CD14-positive monocyte (primary cell): Measurements from ENCODE around the gene LIFR. TPM values are rescaled to one million over a fixed set of nuclear protein-coding genes. Genes with fewer than 3 reads are reported as not detected.
A peak's percentile ranks its signal among the peaks of the same experiment; 100 is the strongest.

Experiments used
- DNase-seq, 3 donors: peaks; one replicate each; pipeline ENCODE4 v3.0.0-alpha.2; 2011 to 2022
- H2AFZ ChIP-seq: 2 replicates; pipeline ENCODE4 v1.6.0; 2012; ENCODE audit warnings: mild to moderate bottlenecking, low read depth, low read length, inconsistent platforms; ENCODE audit not compliant: insufficient read depth, poor library complexity, severe bottlenecking
- H3K27ac ChIP-seq, 2 donors: 1 replicate in 1 of 2; 2 replicates in 1 of 2; pipeline ENCODE4 v1.5.1; 2012 to 2013; ENCODE audit warnings: low read length in 2 of 2, control low read depth in 1 of 2, inconsistent platforms in 1 of 2, low read depth in 1 of 2, mild to moderate bottlenecking in 1 of 2
- H3K27me3 ChIP-seq, 2 donors: one replicate each; pipeline versions ENCODE4 v1.6.0 to v1.6.1; 2011 to 2013; ENCODE audit warnings: low read length in 2 of 2; ENCODE audit not compliant: control insufficient read depth in 2 of 2, insufficient read depth in 2 of 2
- H3K36me3 ChIP-seq, 2 donors: replicated peaks in 1 of 2; 1 replicate in 1 of 2; 2 replicates in 1 of 2; pipeline versions ENCODE4 v1.5.1 to v1.6.1; 2012 to 2013; ENCODE audit warnings: low read length in 2 of 2, control low read depth in 1 of 2, inconsistent platforms in 1 of 2, mild to moderate bottlenecking in 1 of 2; ENCODE audit not compliant: insufficient read depth in 2 of 2, control insufficient read depth in 1 of 2
- H3K4me1 ChIP-seq, 2 donors: 1 replicate in 1 of 2; 2 replicates in 1 of 2; pipeline versions ENCODE4 v1.5.1 to v1.6.1; 2012 to 2013; ENCODE audit warnings: low read length in 2 of 2, control low read depth in 1 of 2, inconsistent platforms in 1 of 2, mild to moderate bottlenecking in 1 of 2, moderate library complexity in 1 of 2; ENCODE audit not compliant: insufficient read depth in 2 of 2, control insufficient read depth in 1 of 2
- H3K4me2 ChIP-seq: replicated peaks from 2 replicates; pipeline ENCODE3; 2012; ENCODE audit warnings: low read length, moderate library complexity, mild to moderate bottlenecking; ENCODE audit not compliant: poor library complexity, severe bottlenecking; ENCODE audit errors: extremely low read depth
- H3K4me3 ChIP-seq, 3 experiments: fragments of 200-600 bp in 1 of 3; sonication (generic) in 1 of 3; replicated peaks in 1 of 3; 1 replicate in 2 of 3; 2 replicates in 1 of 3; pipeline ENCODE4 v1.5.1; 2011 to 2013; ENCODE audit warnings: low read length in 3 of 3, mild to moderate bottlenecking in 3 of 3, control low read depth in 2 of 3, low read depth in 2 of 3, inconsistent platforms in 1 of 3, moderate library complexity in 1 of 3
- H3K79me2 ChIP-seq: 2 replicates; pipeline ENCODE4 v1.6.0; 2012; ENCODE audit warnings: mild to moderate bottlenecking, control low read depth, inconsistent platforms, low read length, moderate library complexity; ENCODE audit not compliant: insufficient read depth
- H3K9ac ChIP-seq: 2 replicates; pipeline ENCODE4 v1.6.0; 2017; ENCODE audit warnings: low read length, mild to moderate bottlenecking; ENCODE audit not compliant: insufficient read depth, poor library complexity, severe bottlenecking
- H3K9me3 ChIP-seq, 2 donors: replicated peaks in 1 of 2; 1 replicate in 1 of 2; 2 replicates in 1 of 2; pipeline versions ENCODE4 v1.5.1 to v1.6.1; 2012 to 2013; ENCODE audit warnings: low read length in 2 of 2, control low read depth in 1 of 2; ENCODE audit not compliant: control insufficient read depth in 1 of 2, insufficient read depth in 1 of 2
- H4K20me1 ChIP-seq: 2 replicates; pipeline ENCODE4 v1.6.0; 2012; ENCODE audit warnings: mild to moderate bottlenecking, low read length, control low read depth, moderate library complexity; ENCODE audit not compliant: insufficient read depth
- H3K27ac Mint-ChIP-seq, 7 donors: one replicate each; pipeline ENCODE4 v1.8.0; 2020; ENCODE audit warnings: mild to moderate bottlenecking in 7 of 7, mixed read lengths in 7 of 7, moderate library complexity in 6 of 7, inconsistent platforms in 2 of 7
- H3K27me3 Mint-ChIP-seq, 3 donors: one replicate each; pipeline ENCODE4 v1.8.0; 2021 to 2022; ENCODE audit warnings: low read depth in 3 of 3, mild to moderate bottlenecking in 3 of 3, mixed read lengths in 3 of 3, moderate library complexity in 3 of 3, inconsistent platforms in 1 of 3
- H3K36me3 Mint-ChIP-seq, 2 donors: one replicate each; pipeline ENCODE4 v1.8.0; 2020; ENCODE audit warnings: mixed read lengths in 2 of 2, inconsistent platforms in 1 of 2, mild to moderate bottlenecking in 1 of 2
- H3K4me1 Mint-ChIP-seq: one replicate; pipeline ENCODE4 v1.8.0; 2020; ENCODE audit warnings: mild to moderate bottlenecking, mixed read lengths
- H3K4me3 Mint-ChIP-seq, 2 donors: one replicate each; pipeline ENCODE4 v1.8.0; 2020; ENCODE audit warnings: mild to moderate bottlenecking in 2 of 2, mixed read lengths in 2 of 2, moderate library complexity in 1 of 2
- H3K9me3 Mint-ChIP-seq, 7 donors: one replicate each; pipeline ENCODE4 v1.8.0; 2020 to 2022; ENCODE audit warnings: mixed read lengths in 7 of 7, mild to moderate bottlenecking in 6 of 7, moderate library complexity in 6 of 7, inconsistent platforms in 2 of 7
- CTCF ChIP-seq: fragments of 200-600 bp; IDR thresholded peaks from one replicate; pipeline ENCODE4 v1.8.0; 2022; ENCODE audit warnings: antibody characterized with exemption, mild to moderate bottlenecking
- WGBS: methylation state at CpG from one replicate; pipeline ENCODE4 v1.1.5; 2013; ENCODE audit warnings: missing lambda C conversion rate; ENCODE audit not compliant: insufficient coverage; 5-methylcytosine and 5-hydroxymethylcytosine counted together
- intact Hi-C, 2 donors: fragments of 100-400 bp; cut with micrococcal nuclease; formaldehyde crosslinking; loops; one replicate each; pipeline versions ENCODE4 v1.15.0 to v1.15.1; 2023
- polyA plus RNA-seq, 3 donors: library from polyadenylated mRNA; depleted of rRNA in 1 of 3; unstranded in 2 of 3; stranded (reverse) in 1 of 3; fragments of 300-500 nt in 2 of 3; fragments of >200 nt in 1 of 3; fragmentation: Illumina TruSeq in 2 of 3; gene quantifications; 1 replicate in 2 of 3; 2 replicates in 1 of 3; pipeline ENCODE4 v1.2.3, GENCODE V29; 2012 to 2021

LIFR gene
- polyA plus RNA-seq, 3 donors: not detected

- no peak overlapping the region for H2AFZ ChIP-seq
- no peak overlapping the region for H3K27ac ChIP-seq
- Mint-ChIP-seq H3K27ac (no peak overlapping the region), H3K4me3 (peak overlapping the region in 1 of 2 donors; percentile 80), H3K36me3 (peaks cover 0 to 2% of the 10 kb centered on the region in 2 donors), H3K27me3 (peaks cover 91 to 99% (median 96%) of the 10 kb centered on the region in 3 donors), H3K4me1 (peaks cover 9% of the 10 kb centered on the region), H3K9me3 (peaks cover 6 to 34% (median 26%) of the 10 kb centered on the region in 7 donors)
- H3K4me2 ChIP-seq: no peak overlapping the region
- peaks cover 0 to 6% of the 10 kb centered on the region in 2 donors for H3K4me1 ChIP-seq
- no peaks in the 10 kb centered on the region for H3K79me2 ChIP-seq
- H4K20me1 ChIP-seq: no peaks in the 10 kb centered on the region
- no peak for TF ChIP-seq CTCF
- H3K27me3 ChIP-seq: peaks cover 92 to 100% of the 10 kb centered on the region in 2 donors
- no peak overlapping the region for H3K9ac ChIP-seq
- H3K36me3 ChIP-seq: no peaks in the 10 kb centered on the region
- WGBS: 54% methylated on average over 8 of the region's 9 CpGs
- H3K4me3 ChIP-seq: no peak overlapping the region
- no peak for DNase-seq
- peaks cover 21 to 67% of the 10 kb centered on the region in 2 donors for H3K9me3 ChIP-seq
- intact Hi-C loops: no loop called here
Observed at GRCh38 chr5:38451074-38451725, 105.2 kb downstream of the LIFR start.

GRCh38 chr5:38450627-38451026 lies 105.8 kb downstream of the LIFR start:
- Histone ChIP-seq H3K27me3 (peaks cover 86 to 100% of the 10 kb centered on the region in 2 donors), H4K20me1 (no peaks in the 10 kb centered on the region), H2AFZ (no peak overlapping the region), H3K4me1 (peaks cover 0 to 6% of the 10 kb centered on the region in 2 donors), H3K4me3 (no peak overlapping the region), H3K4me2 (no peak overlapping the region), H3K9me3 (peaks cover 17 to 67% of the 10 kb centered on the region in 2 donors), H3K79me2 (no peaks in the 10 kb centered on the region), H3K27ac (no peak overlapping the region), H3K9ac (no peak overlapping the region), H3K36me3 (no peaks in the 10 kb centered on the region)
- Mint-ChIP-seq H3K27me3 (peaks cover 91 to 99% (median 96%) of the 10 kb centered on the region in 3 donors), H3K9me3 (peaks cover 8 to 36% (median 30%) of the 10 kb centered on the region in 7 donors), H3K27ac (no peak overlapping the region), H3K36me3 (peaks cover 0 to 2% of the 10 kb centered on the region in 2 donors), H3K4me3 (peak overlapping the region in 1 of 2 donors; percentile 80), H3K4me1 (peaks cover 9% of the 10 kb centered on the region)
- WGBS: 85% methylated on average over 6 of the region's 6 CpGs
- no peak for TF ChIP-seq CTCF
- no peak for DNase-seq
- intact Hi-C loops: no loop called here
